HG03045 (cell line): ENCODE measurements around the gene L3MBTL4.
A peak's percentile ranks its signal among the peaks of the same experiment; 100 is the strongest.
"Not testable (repeated sequence)": the region's sequence is repeated elsewhere in the genome, so short reads cannot be mapped to it uniquely, and the experiment has no call there.

ENCODE experiments used
- ATAC-seq: cut with Tn5 transposase; IDR thresholded peaks from one replicate; pipeline ENCODE4 v1.9.1; 2021; ENCODE audit warnings: mild to moderate bottlenecking, moderate library complexity; ENCODE audit not compliant: unreplicated experiment

The L3MBTL4 gene

DNA sequence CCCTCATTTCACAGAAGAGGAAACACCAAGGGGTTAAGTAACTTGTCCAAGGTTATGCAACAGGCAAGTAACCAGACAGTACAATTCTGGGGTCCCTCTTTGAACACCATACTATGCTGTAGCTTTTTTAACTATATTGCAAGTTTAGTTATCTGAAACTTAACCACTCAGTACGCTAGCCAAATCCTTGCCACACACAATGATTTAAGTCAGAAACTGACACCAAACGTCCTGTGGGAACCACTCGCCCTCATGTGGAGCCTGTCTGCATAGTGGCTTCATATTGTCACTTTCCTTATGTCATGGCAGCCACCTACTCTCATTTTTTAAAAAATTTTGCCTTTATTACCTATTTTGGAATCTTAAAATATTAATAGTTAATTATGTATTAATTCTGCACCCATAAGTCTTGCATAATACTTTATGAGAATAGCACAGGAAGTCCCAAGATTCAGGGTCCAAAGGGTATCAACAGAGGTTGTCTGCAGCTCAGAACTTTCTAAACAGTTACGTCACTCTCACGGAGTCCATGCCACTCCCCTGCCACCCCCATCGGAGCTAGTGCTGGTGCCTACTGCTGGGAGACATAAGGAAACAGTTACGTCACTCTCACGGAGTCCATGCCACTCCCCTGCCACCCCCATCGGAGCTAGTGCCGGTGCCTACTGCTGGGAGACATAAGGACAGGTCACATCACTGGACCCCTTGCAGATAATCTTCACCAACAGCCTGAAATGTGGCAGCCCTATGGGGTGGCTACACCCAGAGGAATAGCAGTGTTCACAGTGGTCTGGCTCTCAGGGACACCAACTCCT lies 99.0 kb downstream of the L3MBTL4 start:
- no peak for ATAC-seq

DNA sequence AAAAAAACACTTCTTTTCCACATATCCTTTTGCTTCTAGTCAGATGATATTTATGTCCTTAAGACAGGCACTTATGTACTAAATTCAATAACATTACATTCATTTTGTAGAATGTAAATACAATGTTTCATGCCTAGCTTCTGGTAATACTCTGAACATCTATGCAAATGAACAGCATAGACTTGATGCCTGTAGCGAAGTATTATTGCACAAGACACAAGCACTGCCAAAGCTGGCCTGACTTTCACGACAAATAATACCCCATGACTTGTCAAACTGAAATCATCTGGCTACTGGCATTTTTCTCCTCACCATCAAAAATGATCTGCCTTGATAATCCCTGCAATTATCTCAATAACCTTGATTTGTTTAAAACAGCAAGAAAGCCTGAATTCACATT lies 101.3 kb downstream of the L3MBTL4 start:
- no peak for ATAC-seq

GRCh38 chr18:6311456-6312215 lies 103.1 kb downstream of the L3MBTL4 start:
- no peak for ATAC-seq

DNA sequence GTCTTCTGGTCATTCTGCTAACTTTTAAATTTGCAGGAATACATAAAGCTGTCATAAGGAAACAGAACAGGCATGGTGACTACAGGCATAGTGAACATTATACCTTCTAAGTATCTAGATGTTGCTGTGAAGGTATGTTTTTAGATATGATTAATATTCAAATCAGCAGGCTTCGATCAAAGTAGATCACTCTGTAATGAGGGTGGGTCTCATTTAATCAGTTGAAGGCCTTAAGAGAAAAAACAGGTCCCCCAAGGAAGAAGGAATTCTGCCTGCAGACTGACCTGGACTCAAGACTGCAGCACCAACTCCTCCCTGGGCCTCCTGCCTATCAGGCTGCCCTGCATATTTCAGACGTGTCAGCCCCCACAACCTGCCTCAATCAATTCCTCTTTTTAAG lies 104.0 kb downstream of the L3MBTL4 start:
- no peak for ATAC-seq

DNA sequence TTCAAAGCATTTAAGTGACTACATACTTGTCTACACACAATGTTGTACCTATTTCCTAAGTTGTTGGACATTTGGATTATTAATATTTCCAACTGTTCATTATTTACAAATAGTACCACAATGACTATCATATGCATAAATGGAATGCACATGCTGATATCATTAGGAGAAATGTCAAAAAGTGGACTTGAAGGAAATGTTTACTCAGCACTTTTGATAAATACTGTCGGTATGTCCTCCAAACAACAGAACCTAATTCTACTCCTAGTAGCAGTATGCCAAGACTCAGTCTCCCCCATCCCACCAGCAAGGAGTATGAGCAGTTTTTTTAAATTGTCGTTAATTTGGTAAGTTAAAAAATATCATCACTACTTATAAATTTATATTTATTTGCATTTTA lies 116.8 kb downstream of the L3MBTL4 start:
- no peak for ATAC-seq

- no peak for ATAC-seq
Observed at GRCh38 chr18:6294148-6294784, 120.4 kb downstream of the L3MBTL4 start.

- no peak for ATAC-seq
Observed at GRCh38 chr18:6289843-6290242, 124.9 kb downstream of the L3MBTL4 start.

DNA sequence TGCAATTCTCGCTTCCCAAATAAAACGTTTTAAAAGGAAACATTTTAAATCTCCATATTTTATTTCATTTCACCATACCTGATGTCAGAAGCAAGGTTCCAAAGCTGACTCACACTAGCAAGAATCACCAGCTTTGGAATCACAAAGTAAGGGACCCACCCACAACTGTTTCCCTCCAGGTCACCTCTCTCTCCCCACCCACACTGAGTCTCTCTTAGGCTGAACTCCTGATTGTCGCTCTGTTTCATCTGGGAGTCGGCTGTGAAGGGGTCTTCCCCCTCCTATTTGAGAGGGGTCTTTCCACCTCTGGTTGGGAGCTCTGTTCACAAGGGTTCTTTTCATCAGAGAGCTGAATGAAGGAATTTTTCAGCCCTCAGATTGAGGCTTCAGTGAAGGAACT lies 128.1 kb downstream of the L3MBTL4 start:
- ATAC-seq, result no peak

DNA sequence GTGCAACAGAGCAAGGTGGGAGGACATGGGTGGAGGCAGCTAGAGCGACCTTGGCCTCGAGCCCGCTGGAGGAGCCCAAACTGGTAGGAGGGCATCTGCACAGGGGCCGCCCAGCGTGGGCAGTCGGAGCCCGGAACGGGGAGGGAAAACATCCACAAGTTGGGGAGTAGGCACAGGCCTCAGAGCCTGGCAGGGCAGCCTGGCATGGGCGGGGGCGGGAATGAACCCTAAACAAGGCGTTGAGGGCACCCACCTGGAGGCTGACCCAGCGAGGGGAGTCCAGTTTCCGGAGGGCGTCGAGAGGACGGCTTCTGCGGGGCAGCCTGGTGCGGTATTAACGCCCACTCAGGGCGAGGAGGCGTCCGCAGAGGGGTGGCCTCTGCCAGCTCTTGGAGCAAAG lies 129.9 kb downstream of the L3MBTL4 start:
- ATAC-seq, result no peak

- ATAC-seq, result no peak
Observed at GRCh38 chr18:6284300-6284699, 130.4 kb downstream of the L3MBTL4 start.

DNA sequence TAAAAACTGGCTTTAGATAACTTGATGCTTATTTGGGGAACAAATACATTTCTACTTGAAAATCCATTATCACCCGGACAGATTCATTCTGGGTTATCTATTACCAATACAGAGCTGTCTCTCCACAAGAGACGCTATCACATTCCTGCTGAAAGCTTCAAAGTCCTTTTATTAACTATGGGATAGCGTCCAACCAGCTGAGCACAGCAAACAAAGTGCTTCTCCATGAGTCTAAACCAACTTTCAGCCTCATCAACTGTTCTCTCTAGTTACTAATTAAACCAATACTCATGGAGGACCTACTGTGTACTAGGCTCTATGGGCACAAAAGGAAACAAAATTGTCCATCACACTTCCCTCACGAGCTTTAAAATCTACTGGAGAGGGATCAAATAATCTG lies 132.8 kb downstream of the L3MBTL4 start:
- ATAC-seq, result no peak

GRCh38 chr18:6280211-6280743 lies 134.4 kb downstream of the L3MBTL4 start:
- no peak for ATAC-seq

DNA sequence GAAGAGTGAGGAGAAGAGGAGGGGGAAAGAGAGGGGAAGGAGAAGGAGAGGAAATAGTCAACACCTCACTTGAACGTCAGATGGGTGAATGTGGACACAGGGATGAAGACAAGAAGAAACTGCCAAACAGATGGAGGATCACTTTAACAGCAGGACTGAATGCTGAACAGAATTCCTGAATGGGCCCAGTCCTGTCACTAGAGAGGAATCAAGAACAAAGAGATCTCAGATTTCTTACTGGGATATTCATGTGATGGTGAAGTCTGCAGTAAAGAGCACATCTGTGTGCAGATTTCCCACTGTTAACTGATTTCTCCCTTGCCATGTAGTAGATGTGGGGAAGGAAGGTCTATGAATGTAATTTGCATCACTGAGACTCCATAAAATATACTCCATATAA lies 135.4 kb downstream of the L3MBTL4 start:
- no peak for ATAC-seq

- ATAC-seq, result no peak
Observed at GRCh38 chr18:6273423-6273822, 141.3 kb downstream of the L3MBTL4 start.

- not testable (repeated sequence) for ATAC-seq
Observed at GRCh38 chr18:6272144-6272543, 142.6 kb downstream of the L3MBTL4 start.

- ATAC-seq, result no peak
Observed at GRCh38 chr18:6271585-6271984, 143.1 kb downstream of the L3MBTL4 start.

GRCh38 chr18:6270771-6271216 lies 143.9 kb downstream of the L3MBTL4 start:
- ATAC-seq, result peak; percentile 79

GRCh38 chr18:6269660-6270332 lies 144.9 kb downstream of the L3MBTL4 start:
- ATAC-seq, result no peak

GRCh38 chr18:6266212-6266611 lies 148.5 kb downstream of the L3MBTL4 start:
- no peak for ATAC-seq

GRCh38 chr18:6261938-6262337 lies 152.8 kb downstream of the L3MBTL4 start:
- ATAC-seq, result no peak

- not testable (repeated sequence) for ATAC-seq
Observed at GRCh38 chr18:6259324-6259723, 155.4 kb downstream of the L3MBTL4 start.
